K562 (cell line): Measurements from ENCODE around the gene PXN. TPM values are rescaled to one million over a fixed set of nuclear protein-coding genes. Genes with fewer than 3 reads are reported as not detected.

ENCODE experiments used
- CBX2 ChIP-seq: fragments of 200-600 bp; sonication (generic); IDR thresholded peaks from one replicate; pipeline ENCODE4 v1.6.1; 2012; ENCODE audit warnings: mild to moderate bottlenecking, low read length, inconsistent platforms; ENCODE audit not compliant: insufficient read depth, poor library complexity, severe bottlenecking
- CSDE1 ChIP-seq, 2 experiments: fragments of 450-650 bp; IDR thresholded peaks; 2 replicates each; pipeline ENCODE4 v1.6.1; 2016; ENCODE audit warnings: mild to moderate bottlenecking in 1 of 2
- HMBOX1 ChIP-seq: sonication (generic); IDR thresholded peaks from 2 replicates; pipeline ENCODE4 v1.6.1; 2016
- HSF4 ChIP-seq: fragments of 250-450 bp; sonication (Bioruptor Pico); IDR thresholded peaks from 2 replicates; pipeline ENCODE4 v2.1.2; 2022; ENCODE audit warnings: mild to moderate bottlenecking, moderate library complexity, borderline replicate concordance
- IRF1 ChIP-seq: sonication (generic); formaldehyde crosslinking; IDR thresholded peaks from 2 replicates; pipeline ENCODE4 v1.8.0; 2022; ENCODE audit warnings: missing genetic modification reagents, mild to moderate bottlenecking, borderline replicate concordance
- JUNB ChIP-seq: fragments of 450-650 bp; formaldehyde crosslinking; conservative IDR thresholded peaks from 2 replicates; pipeline ENCODE4 v1.4.0; 2020; ENCODE audit warnings: mild to moderate bottlenecking
- MITF ChIP-seq: IDR thresholded peaks from 2 replicates; pipeline ENCODE4 v1.6.1; 2014; ENCODE audit warnings: antibody characterized with exemption
- NCOA6 ChIP-seq: fragments of 450-650 bp; IDR thresholded peaks from 2 replicates; pipeline ENCODE4 v1.6.1; 2017; ENCODE audit warnings: mild to moderate bottlenecking
- POLR2B ChIP-seq: fragments of 450-650 bp; IDR thresholded peaks from 2 replicates; pipeline ENCODE4 v1.6.1; 2018; ENCODE audit warnings: low read depth; ENCODE audit not compliant: partially characterized antibody
- RBM34 ChIP-seq: fragments of 200-400 bp; formaldehyde crosslinking; IDR thresholded peaks from 2 replicates; pipeline ENCODE4 v1.6.1; 2018; ENCODE audit warnings: low read length, borderline replicate concordance; ENCODE audit not compliant: insufficient read depth
- SAFB ChIP-seq: fragments of 200-400 bp; formaldehyde crosslinking; IDR thresholded peaks from 2 replicates; pipeline ENCODE4 v1.6.1; 2017; ENCODE audit warnings: low read depth, low read length, borderline replicate concordance
- SAP30 ChIP-seq: fragments of 200-600 bp; sonication (generic); IDR thresholded peaks from 2 replicates; pipeline ENCODE4 v1.6.1; 2012; ENCODE audit warnings: borderline replicate concordance, low read depth, mild to moderate bottlenecking, moderate library complexity, low read length, control low read depth, inconsistent platforms; ENCODE audit not compliant: insufficient read depth, poor library complexity, severe bottlenecking
- SMC3 ChIP-seq: conservative IDR thresholded peaks from 2 replicates; pipeline ENCODE4 v1.6.1; 2011; ENCODE audit warnings: low read depth, low read length, improper control_type of control experiment; ENCODE audit not compliant: insufficient read depth
- SUPT5H ChIP-seq: fragments of 450-650 bp; IDR thresholded peaks from 2 replicates; pipeline ENCODE4 v1.6.1; 2016
- YBX1 ChIP-seq: fragments of 450-650 bp; IDR thresholded peaks from 2 replicates; pipeline ENCODE4 v1.7.1; 2016; ENCODE audit warnings: mild to moderate bottlenecking
- YY1 ChIP-seq, 3 experiments: IDR thresholded peaks; 2 replicates each; pipeline ENCODE4 v1.6.1; 2011; ENCODE audit warnings: low read length in 2 of 3, mild to moderate bottlenecking in 2 of 3, moderate library complexity in 2 of 3, borderline replicate concordance in 1 of 3, control low read depth in 1 of 3, low read depth in 1 of 3; ENCODE audit not compliant: insufficient read depth in 3 of 3, insufficient replicate concordance in 2 of 3, control insufficient read depth in 1 of 3, insufficient read length in 1 of 3; ENCODE audit errors: extremely low read depth in 1 of 3
- ZKSCAN8 ChIP-seq: fragments of 200-800 bp; sonication (Bioruptor generic); IDR thresholded peaks from 2 replicates; pipeline ENCODE4 v1.6.1; 2016; ENCODE audit warnings: missing genetic modification characterization, missing compliant biosample characterization
- ZNF133 ChIP-seq: fragments of 250-450 bp; sonication (Bioruptor Pico); IDR thresholded peaks from 2 replicates; pipeline ENCODE4 v1.4.0; 2020; ENCODE audit warnings: mild to moderate bottlenecking
- ZNF639 ChIP-seq, 2 experiments: fragments of 200-800 bp in 1 of 2; sonication (Bioruptor generic) in 1 of 2; sonication (generic) in 1 of 2; formaldehyde crosslinking in 1 of 2; IDR thresholded peaks in 1 of 2; conservative IDR thresholded peaks in 1 of 2; 2 replicates each; pipeline versions ENCODE4 v1.5.0 to v1.6.1; 2016 to 2020; ENCODE audit warnings: missing compliant biosample characterization in 1 of 2, missing genetic modification characterization in 1 of 2, missing genetic modification reagents in 1 of 2
- polyA plus RNA-seq, 8 experiments: library from polyadenylated mRNA; depleted of rRNA in 4 of 8; stranded (reverse) in 5 of 8; unstranded in 3 of 8; fragments of >200 nt; fragmentation: Nextera tagmentation in 2 of 8; fragmentation: Illumina TruSeq in 1 of 8; extraction: Ambion mirVana in 2 of 8; extraction: Trizol in 1 of 8; gene quantifications; 2 replicates each; pipeline versions ENCODE4 v1.2.1 to v1.2.3, GENCODE V29; 2011 to 2014; ENCODE audit warnings: inconsistent platforms in 1 of 8, missing spikeins in 1 of 8
- total RNA-seq, 7 experiments: library from RNA; depleted of rRNA in 6 of 7; stranded (reverse); fragments of >200 nt in 6 of 7; fragmentation: Illumina TruSeq in 2 of 7; extraction: Trizol in 2 of 7; gene quantifications; 2 replicates each; pipeline versions ENCODE4 v1.2.1 to v1.2.3, GENCODE V29; 2011 to 2021; ENCODE audit warnings: low replicate concordance in 1 of 7
- TF ChIP-seq, protein P1 (sequence below), 2 experiments: fragments of 250-450 bp in 1 of 2; fragments of 450-650 bp in 1 of 2; sonication (Bioruptor Pico) in 1 of 2; IDR thresholded peaks; 2 replicates each; pipeline versions ENCODE4 v1.6.1 to v1.8.0; 2016 to 2021; ENCODE audit warnings: mild to moderate bottlenecking in 2 of 2, moderate library complexity in 2 of 2, missing compliant biosample characterization in 1 of 2, missing genetic modification characterization in 1 of 2

PXN gene
- total and polyA plus RNA-seq, 9 of the 15 experiments (the other 6 are each of a cell fraction or from before 2014, with no cell fraction given), result 4.0 to 74.1 (median 18.6) TPM

- TF ChIP-seq MITF, result no peak
- no peak for TF ChIP-seq ZNF133
- peak; percentile 48 for TF ChIP-seq POLR2B
- 0 out of 2 replicates have a peak, but pooled peaks have one; percentile 16 for TF ChIP-seq SMC3
- TF ChIP-seq HMBOX1, result no peak
- no peak for TF ChIP-seq CBX2
- no peak for TF ChIP-seq IRF1 (CRISPR knock-in tag)
- no peak; the same call in 1 of the 2 replicates for TF ChIP-seq ZKSCAN8 (CRISPR knock-in tag)
- no peak for TF ChIP-seq SAFB
- TF ChIP-seq SAP30, result peak; percentile 69
- peak; percentile 61 for TF ChIP-seq SUPT5H
- peak in 1 of 2 experiments; percentile 70; a peak in 2 of 4 replicates for TF ChIP-seq ZNF639 (CRISPR knock-in tag; conservative IDR thresholded peaks at IDR 0.05 in 1 of 2, IDR thresholded peaks at IDR 0.05 in 1 of 2)
- TF ChIP-seq NCOA6, result no peak; the same call in 1 of the 2 replicates
- no peak for TF ChIP-seq RBM34
- no peak for TF ChIP-seq JUNB (CRISPR knock-in tag)
- no peak for TF ChIP-seq YBX1
- TF ChIP-seq CSDE1 (IDR thresholded peaks at IDR 0.05), result peak in 1 of 2 experiments; percentile 41; a peak in 2 of 4 replicates
- no peak for TF ChIP-seq HSF4
- TF ChIP-seq, protein P1, sequence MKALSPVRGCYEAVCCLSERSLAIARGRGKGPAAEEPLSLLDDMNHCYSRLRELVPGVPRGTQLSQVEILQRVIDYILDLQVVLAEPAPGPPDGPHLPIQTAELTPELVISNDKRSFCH (CRISPR knock-in tag; IDR thresholded peaks at IDR 0.05), result no peak
- TF ChIP-seq, protein P1 (tag; IDR thresholded peaks at IDR 0.05), result peak; percentile 47; the same call in 1 of the 2 replicates
- TF ChIP-seq YY1 (IDR thresholded peaks at IDR 0.05; ENCODE audit: borderline replicate concordance in 1 of 3, control insufficient read depth in 1 of 3, extremely low read depth in 1 of 3, insufficient read depth in 3 of 3, insufficient read length in 1 of 3, insufficient replicate concordance in 2 of 3, low read depth in 1 of 3, low read length in 2 of 3), result peak in 2 of 3 experiments; percentile 35 to 52
Observed at GRCh38 chr12:120301962-120302815, 36.7 kb upstream of the PXN start, which contains the start of gene SIRT4 (continued).
